Stimulated activated CD8-positive, alpha-beta memory T cell treated with anti-CD3 and anti-CD28 coated beads, Interleukin-4, amount 100 ng/mL, for 24 hours (primary cell): ENCODE measurements around the gene PRORP.
"Not testable (repeated sequence)": the region's sequence is repeated elsewhere in the genome, so short reads cannot be mapped to it uniquely, and the experiment has no call there.

Source experiments
- DNase-seq: peaks from one replicate; pipeline ENCODE4 v3.0.0-alpha.2; 2020; ENCODE audit warnings: low read depth

Gene PRORP

DNA sequence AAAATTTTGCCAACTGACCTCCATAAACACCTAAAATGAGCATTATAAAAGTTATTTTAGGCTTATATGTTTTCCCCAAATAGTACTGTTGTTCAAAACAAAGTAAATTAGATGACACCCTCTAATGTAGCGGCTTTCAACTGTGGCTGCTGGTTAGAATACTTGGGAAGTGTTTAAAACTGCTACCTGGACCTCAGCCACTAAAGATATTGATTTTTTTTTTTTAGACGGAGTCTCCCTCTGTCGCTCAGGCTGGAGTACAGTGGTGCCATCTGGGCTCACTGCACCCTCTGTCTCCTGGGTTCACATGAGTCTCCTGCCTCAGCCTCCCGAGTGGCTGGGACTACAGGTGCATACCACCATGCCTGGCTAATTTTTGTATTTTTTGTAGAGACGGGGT lies 16.2 kb downstream of the PRORP start:
- no peak for DNase-seq

DNA sequence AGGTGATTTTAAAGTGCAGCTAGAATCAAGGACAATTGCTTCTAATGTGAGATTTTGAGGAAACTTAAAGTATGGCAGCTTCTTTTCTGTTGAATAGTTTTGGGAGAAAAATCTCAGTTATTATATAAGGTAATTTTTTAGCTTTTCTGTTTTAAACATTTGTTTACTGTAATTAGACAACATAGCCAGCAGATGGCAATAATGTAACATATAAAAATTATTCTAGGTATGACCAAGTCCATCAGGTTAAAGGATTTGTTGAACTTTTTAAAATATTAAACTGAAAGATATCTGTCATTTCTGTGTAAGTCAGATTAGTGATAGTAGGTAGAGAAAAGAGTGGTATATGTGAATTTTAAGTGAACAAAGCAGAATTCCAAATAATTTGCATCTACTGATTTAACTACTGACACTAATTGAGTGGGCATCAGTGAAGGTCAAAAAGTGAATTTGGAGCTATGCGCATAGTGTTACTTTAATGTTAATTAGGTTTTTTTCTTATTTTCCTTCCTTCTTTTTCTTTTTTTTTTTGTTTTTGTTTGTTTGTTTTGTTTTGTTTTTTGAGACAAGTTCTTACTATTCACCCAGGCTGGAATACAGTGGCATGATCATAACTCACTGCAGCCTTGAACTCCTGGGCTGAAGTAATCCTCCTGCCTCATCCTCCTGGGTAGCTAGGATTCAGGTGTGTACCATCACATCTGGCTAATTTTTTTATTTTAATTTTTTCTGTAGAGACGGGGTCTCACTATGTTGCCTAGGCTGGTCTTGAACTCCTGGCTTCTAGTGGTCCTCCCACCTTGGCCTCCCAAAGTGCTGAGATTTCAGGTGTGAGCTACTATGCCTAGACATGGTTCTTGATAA lies 18.6 kb downstream of the PRORP start:
- DNase-seq: no peak

DNA sequence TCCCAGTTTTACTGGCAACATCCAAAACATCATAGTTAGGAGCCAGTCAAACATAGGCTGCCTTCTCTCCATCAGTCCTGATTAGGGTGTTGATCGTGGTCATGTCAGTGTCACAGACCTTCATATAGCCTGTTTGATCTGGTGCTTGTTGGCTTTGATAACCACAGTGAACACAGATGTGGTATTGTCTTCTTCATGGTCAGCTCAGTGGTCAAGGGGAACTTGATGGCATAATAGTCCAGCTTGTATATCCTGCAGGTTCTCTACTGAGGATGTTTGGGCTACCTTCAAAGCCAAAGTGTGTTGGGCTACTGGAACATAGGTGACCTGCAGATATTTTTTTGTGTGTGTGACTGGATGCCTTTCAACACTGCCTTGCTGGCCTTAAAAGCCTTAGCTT lies 21.7 kb downstream of the PRORP start:
- DNase-seq: no peak

DNA sequence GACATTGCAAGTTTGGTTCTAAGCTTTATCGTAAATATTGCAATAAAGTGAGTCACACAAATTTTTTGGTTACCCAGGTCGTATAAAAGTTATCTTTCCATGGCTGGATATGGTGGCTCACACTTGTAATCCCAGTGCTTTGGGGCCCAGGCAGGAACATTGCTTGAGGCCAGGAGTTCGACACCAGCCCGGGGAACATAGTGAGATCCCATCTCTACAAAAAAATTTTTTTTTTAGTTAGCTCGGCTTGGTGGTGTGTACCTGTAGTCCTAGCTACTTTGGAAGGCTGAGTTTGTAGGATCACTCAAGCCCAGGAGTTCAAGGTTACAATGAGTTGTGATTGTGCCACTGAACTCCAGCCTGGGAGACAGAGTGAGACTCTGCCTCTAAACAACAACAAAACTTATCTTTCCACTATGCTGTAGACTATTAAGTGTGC lies 24.4 kb downstream of the PRORP start:
- DNase-seq: no peak

DNA sequence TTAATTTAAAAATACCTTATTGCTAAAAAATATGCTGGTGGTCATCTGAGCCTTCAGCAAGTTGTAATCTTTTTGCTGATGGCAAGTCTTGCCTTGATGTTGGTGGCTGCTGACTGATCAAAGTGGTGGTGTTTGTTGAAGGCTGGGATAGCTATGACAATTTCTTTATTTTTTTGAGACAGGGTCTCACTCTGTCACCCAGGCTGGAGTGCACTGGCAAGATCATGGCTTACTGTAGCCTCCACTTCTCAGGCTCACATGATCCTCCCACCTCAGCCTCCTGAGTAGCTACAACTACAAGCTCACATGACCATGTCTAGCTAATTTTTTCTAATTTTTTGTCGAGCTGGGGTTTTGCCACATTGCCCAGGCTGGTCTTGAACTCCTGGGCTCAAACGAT lies 24.8 kb downstream of the PRORP start:
- no peak for DNase-seq

DNA sequence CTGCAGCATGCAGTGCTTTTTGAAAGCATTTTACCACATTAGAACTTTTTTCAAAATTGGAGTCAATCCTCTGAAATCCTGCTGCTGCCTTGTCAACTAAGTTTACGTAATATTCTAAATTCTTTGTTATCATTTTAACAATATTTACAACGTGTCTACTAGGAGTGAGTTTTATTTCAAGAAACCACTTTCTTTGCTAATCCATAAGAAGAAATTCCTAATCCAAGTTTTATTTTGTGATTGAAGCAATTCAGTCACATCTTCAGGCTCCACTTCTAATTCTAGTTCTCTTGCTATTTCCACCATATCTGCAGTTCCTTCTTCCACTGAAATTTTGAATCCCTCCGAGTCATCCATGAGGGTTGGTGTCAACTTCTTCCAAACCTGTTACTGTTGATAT lies 25.4 kb downstream of the PRORP start:
- DNase-seq: no peak

DNA sequence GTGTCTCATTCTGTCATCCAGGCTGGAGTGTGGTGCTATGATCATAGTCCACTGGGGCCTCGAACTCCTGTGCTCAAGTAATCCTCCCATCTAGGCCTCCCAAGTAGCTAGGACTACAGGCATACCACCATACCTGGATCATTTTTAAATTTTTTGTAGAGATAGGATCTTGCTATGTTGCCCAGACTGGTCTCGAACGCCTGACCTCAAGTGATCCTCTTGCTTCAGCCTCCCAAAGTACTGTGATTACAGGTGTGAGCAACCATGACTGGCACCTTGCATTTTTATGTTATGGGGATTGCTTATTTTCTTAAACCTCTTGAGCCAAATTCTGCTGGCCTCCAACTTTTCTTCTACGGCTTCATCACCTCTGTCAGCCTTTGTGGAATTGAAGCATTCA lies 26.9 kb downstream of the PRORP start:
- DNase-seq: no peak

DNA sequence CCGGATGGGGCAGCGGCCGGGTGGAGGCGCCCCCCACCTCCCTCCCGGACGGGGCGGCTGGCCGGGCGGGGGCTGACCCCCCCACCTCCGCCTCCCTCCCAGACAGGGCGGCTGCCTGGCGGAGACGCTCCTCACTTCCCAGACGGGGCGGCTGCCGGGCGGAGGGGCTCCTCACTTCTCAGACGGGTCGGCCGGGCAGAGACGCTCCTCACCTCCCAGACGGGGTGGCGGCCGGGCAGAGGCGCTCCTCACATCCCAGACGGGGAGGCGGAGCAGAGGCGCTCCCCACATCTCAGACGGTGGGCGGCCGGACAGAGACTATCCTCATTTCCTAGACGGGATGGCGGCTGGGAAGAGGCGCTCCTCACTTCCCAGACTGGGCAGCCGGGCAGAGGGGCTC lies 30.2 kb downstream of the PRORP start:
- DNase-seq: not testable (repeated sequence)

DNA sequence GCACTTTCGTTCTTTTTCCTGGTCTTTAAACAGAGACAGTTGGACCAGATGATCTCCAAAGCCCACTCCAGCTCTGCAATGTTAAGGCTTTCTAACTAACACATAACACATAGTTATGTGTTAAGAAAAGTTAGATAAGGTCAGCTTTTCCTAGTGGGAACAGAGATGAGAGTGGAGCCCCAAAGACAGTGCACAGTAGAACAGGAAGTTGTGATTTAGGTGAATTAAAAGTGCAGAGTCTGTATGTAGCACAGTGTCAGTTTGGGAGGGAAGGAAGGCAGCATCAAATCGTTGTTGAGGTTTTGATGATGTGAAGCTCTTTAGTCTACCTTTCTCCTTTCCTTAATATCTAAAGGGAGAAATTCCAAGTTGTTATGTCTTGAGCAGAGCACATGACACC lies 31.7 kb downstream of the PRORP start:
- no peak for DNase-seq

DNA sequence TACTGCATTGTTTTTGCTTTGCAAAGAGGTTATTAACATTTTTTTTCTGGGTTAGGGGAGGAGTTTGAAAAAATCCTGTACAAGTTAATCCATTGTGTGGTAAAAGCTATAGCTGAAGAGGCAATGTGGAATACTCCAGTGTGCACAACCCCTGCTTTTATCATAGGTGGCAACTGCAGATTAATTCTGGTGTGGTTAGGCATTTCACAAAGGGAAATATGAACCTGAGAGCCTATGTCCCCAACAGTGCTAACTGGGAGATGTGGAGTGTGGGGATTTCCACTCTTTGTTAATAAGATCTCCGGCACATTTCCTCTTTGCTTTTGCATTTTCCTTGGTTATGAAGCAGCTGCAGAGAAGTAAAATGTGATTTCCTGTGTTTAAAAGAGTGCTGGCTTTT lies 33.6 kb downstream of the PRORP start:
- no peak for DNase-seq

DNA sequence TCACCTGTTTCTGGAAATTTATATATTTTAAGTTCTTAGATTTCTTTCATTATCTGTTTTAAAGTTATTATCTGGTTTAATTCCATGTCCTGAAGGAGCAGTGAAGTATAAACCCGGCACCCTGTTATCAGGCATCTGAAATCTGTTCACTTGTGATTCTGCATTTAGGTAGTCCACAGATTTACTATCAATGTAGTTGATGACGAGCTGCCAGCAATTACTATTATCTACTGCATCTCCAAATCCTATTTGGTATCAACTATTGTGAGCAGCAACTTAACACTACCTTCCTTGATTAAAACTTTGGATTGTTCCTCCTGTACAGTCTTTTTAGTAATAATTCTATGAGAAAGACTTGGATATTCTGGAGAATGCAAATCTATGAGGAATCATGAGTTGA lies 36.1 kb downstream of the PRORP start:
- no peak for DNase-seq

DNA sequence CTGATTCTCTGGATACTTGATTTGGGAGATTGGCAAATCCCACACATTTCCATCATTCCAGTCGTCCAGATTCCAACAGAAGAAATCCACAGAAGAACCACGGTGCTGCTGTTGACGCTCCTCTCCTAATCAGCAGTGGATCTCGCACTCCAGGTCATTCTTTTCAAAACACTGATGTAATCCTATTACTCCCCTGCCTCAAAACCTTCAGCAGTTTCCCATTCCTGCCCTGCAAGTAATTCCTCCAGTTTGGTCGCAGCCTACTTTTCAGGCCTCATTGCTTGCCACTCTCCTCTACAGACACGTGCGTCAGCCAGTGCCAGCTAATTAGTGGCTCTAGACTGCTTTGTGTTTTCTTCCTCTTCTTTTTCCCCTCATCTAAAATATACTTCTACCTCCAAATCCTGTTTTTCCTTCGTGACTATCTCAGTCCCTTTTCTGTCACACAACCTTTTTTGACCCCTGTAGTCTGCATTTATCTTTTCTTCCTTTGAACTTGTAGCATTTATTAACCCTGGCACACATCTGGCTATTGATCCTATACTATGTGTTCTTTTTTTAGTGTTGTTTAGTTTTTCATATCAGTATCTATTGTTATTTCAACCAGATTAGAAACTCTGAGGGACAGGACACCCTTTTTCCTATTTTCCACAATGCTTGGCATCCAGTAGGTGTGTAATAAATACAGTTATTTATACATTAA lies 36.8 kb downstream of the PRORP start:
- no peak for DNase-seq

DNA sequence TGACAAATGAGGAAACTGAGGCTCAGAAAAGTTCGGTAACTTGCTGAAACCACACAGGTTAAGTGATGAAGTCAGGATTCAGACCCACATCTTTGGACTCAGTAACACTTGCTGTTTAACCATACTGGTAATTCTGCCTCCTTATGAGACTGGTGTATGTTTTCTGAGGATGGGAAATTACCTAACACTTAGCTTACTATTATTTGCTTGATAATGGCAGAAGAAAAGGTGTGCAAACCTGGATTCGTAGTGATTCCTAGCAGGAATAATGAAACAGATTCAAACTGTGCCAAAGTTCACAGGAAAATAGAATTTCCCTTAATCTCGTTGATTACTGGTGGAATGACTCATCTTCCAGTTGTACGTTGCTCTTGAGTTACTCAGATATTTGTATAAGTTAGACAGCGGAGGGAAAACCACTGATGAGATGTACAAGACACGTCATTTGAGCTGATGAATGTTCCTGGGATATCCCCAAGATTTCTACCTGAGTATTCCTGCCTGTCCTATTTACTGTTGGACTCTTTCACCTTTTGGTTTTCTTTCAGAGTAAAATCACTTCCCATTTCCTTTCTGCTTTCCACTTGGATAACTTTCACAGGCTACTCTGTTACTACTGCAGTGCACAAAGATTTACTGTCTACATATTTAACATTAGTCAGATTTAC lies 37.5 kb downstream of the PRORP start:
- DNase-seq: no peak

DNA sequence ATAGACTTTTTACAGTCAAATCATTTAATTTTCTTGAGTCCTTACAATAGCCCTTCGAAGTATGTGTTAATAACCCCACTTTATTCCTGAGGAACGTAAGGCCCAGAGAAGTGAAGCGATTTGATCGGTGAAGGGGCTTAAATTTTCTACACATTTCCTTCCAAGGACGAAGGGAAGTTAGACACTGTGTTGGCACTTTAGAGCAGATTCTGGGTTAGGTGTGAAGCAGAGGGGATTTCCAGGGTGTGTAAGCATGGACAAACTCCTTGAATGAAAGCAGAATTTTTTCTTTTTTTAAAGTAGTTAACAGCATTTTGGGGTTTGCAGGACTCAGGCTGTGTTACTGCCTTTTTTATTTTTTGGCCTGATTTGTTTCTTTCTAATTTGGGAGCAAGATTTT lies 38.9 kb downstream of the PRORP start:
- no peak for DNase-seq

DNA sequence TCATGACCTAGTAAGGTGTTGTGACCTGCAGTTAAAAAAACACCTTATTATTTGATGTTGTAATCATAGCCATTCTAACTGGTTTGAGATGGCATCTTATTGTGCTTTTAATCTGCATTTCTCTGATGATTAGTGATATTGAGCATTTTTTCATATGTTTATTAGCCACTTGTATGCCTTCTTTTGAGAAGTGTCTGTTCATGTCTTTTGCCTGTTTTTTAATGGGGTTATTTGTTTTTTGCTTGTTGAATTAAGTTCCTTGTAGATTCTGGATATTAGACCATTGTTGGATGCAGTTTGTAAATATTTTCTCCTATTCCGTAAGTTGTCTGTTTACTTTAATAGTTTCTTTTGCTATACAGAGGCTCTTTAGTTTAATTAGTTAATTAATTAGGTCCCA lies 41.0 kb downstream of the PRORP start:
- no peak for DNase-seq

DNA sequence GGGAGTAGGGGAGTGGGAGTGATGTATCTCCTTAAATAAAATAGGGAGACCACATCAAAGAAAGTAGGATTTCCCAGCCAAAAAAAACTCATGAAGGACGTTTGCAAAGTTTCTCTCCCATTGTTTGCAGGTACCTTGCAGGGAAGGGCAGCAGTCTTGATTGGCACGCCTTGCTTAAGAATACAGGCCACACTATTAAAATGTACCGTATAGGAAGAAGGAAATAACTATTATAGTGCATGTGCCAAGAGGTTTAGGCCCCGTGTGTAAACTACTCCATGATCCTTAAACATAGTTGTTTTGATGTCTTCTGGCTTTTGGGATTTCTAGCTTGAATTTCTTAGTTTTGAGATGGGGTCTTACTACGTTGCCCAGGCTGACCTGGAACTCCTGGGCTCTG lies 42.5 kb downstream of the PRORP start:
- no peak for DNase-seq

DNA sequence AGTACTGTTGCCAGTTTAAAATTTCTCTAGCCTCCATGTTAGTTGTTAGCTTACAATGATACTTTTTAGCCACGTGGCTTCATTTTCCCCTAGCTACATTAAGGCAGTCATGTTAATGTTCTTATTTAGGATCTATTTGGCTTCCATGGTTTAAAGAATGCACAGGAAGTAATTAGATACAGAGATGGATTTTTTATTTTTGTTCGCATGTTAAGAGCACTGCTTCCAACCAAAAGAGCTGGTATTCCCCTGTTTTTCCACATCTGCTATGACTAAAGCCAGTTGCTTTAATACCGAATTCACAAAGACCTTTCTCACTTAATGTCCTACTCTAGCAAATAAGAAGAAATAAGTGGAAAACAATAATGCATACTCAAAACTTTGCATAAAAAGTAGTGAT lies 45.1 kb downstream of the PRORP start:
- no peak for DNase-seq
